Esophagus muscularis mucosa (tissue), 4 donors: ENCODE results near the gene SLC39A6. TPM values are rescaled to one million over a fixed set of nuclear protein-coding genes. Genes with fewer than 3 reads are reported as not detected.
"Not testable (repeated sequence)": the region's sequence is repeated elsewhere in the genome, so short reads cannot be mapped to it uniquely, and the experiment has no call there.

Source experiments
- DNase-seq: peaks from one replicate; pipeline ENCODE4 v3.0.0-alpha.2; 2017; ENCODE audit errors: extremely low spot score
- H3K27ac ChIP-seq, 4 donors: fragments of 200-600 bp; sonication (generic); replicated peaks in 1 of 4; 1 replicate in 3 of 4; 2 replicates in 1 of 4; pipeline ENCODE4 v1.5.1; 2016 to 2019; ENCODE audit warnings: mild to moderate bottlenecking in 1 of 4
- H3K27me3 ChIP-seq, 4 donors: fragments of 200-600 bp; sonication (generic); one replicate each; pipeline versions ENCODE4 v1.5.1 to v1.6.0; 2016 to 2019
- H3K36me3 ChIP-seq, 4 donors: fragments of 200-600 bp; sonication (generic); one replicate each; pipeline ENCODE4 v1.5.1; 2016 to 2019
- H3K4me1 ChIP-seq, 4 donors: fragments of 200-600 bp; sonication (generic); one replicate each; pipeline ENCODE4 v1.5.1; 2016 to 2019
- H3K4me3 ChIP-seq, 4 donors: fragments of 200-600 bp; sonication (generic); 1 replicate in 2 of 4; 2 replicates in 2 of 4; pipeline ENCODE4 v1.5.1; 2016 to 2019; ENCODE audit warnings: mild to moderate bottlenecking in 4 of 4, moderate library complexity in 1 of 4
- H3K9me3 ChIP-seq, 4 donors: fragments of 200-600 bp; sonication (generic); 1 replicate in 3 of 4; 2 replicates in 1 of 4; pipeline ENCODE4 v1.5.1; 2016 to 2019
- EP300 ChIP-seq: sonication (generic); formaldehyde crosslinking; IDR thresholded peaks from one replicate; pipeline ENCODE4 v1.6.1; 2017; ENCODE audit warnings: antibody characterized with exemption
- POLR2A ChIP-seq: fragments of 450-650 bp; IDR thresholded peaks from one replicate; pipeline ENCODE4 v1.6.1; 2017; ENCODE audit warnings: antibody characterized with exemption, moderate library complexity, mild to moderate bottlenecking, low read depth
- POLR2AphosphoS5 ChIP-seq, 2 donors: sonication (generic); formaldehyde crosslinking; IDR thresholded peaks; one replicate each; pipeline ENCODE4 v1.6.1; 2017; ENCODE audit warnings: antibody characterized with exemption in 2 of 2
- WGBS: methylation state at CpG from one replicate; pipeline ENCODE4 v1.1.5; 2018; 5-methylcytosine and 5-hydroxymethylcytosine counted together
- intact Hi-C: fragments of 100-400 bp; cut with DNase I; formaldehyde crosslinking; loops from one replicate; pipeline ENCODE4 v1.15.1; 2023
- total RNA-seq, 4 donors: library from RNA; depleted of rRNA; stranded (reverse); fragments of >200 nt; gene quantifications; one replicate each; pipeline versions ENCODE4 v1.1.0 to v1.2.1, GENCODE V29; 2016
- TF ChIP-seq, protein P1 (sequence below), 3 experiments: fragments of 200-600 bp in 2 of 3; fragments of 450-650 bp in 1 of 3; sonication (generic) in 2 of 3; IDR thresholded peaks; one replicate each; pipeline ENCODE4 v1.5.1; 2017 to 2019; ENCODE audit warnings: antibody characterized with exemption in 3 of 3, mild to moderate bottlenecking in 2 of 3, moderate library complexity in 1 of 3

Gene SLC39A6
- total RNA-seq, 4 donors from 2014 or later: 26.6 to 39.1 (median 33.5) TPM

DNA sequence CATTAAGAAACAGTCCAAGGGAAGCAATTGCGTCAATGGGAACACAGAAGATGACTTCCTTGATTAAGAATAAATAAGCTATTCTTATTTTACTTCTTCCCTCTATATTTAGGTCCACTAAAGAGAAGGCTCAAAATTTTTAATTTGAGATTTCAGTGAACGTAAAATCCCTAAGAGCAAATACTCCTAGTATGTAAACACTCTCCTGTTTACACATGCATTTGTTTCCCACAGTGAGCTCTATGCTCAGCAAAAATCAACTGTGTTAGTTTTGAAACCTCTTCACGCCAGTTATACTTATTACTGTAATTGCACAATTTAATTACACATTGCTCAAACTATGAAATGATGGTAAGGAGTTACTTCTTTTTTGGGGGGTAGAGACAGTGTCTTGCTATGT lies 8.8 kb downstream of the SLC39A6 start:
- intact Hi-C loops: no loop called here
- DNase-seq: no peak
- no peak for TF ChIP-seq POLR2A
- TF ChIP-seq POLR2AphosphoS5 (IDR thresholded peaks at IDR 0.05): no peak
- TF ChIP-seq, protein P1, sequence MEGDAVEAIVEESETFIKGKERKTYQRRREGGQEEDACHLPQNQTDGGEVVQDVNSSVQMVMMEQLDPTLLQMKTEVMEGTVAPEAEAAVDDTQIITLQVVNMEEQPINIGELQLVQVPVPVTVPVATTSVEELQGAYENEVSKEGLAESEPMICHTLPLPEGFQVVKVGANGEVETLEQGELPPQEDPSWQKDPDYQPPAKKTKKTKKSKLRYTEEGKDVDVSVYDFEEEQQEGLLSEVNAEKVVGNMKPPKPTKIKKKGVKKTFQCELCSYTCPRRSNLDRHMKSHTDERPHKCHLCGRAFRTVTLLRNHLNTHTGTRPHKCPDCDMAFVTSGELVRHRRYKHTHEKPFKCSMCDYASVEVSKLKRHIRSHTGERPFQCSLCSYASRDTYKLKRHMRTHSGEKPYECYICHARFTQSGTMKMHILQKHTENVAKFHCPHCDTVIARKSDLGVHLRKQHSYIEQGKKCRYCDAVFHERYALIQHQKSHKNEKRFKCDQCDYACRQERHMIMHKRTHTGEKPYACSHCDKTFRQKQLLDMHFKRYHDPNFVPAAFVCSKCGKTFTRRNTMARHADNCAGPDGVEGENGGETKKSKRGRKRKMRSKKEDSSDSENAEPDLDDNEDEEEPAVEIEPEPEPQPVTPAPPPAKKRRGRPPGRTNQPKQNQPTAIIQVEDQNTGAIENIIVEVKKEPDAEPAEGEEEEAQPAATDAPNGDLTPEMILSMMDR (IDR thresholded peaks at IDR 0.05): no peak
- TF ChIP-seq EP300: no peak
- no peaks in the 10 kb centered on the region for H3K27me3 ChIP-seq
- WGBS: 91% methylated on average over 3 of the region's 3 CpGs
- no peaks in the 10 kb centered on the region for H3K4me1 ChIP-seq
- H3K27ac ChIP-seq: no peak overlapping the region
- H3K9me3 ChIP-seq: no peaks in the 10 kb centered on the region
- no peak overlapping the region for H3K4me3 ChIP-seq
- peaks cover 12 to 85% (median 45%) of the 10 kb centered on the region in 4 donors for H3K36me3 ChIP-seq

DNA sequence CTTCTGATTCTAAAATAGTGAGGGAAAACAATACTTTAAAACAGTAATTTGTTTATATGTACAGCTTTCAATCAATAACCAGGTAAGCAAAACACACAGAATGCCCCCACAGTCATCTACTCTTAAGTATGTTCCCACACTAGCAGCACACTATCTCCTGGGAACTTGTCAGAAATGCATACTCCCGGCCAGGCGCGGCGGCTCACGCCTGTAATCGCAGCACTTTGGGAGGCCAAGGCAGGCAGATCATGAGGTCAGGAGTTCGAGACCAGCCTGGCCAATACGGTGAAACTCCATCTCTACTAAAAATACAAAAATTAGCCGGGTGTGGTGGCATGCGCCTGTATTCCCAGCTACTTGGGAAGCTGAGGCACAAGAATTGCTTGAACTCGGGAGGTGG lies 12.4 kb downstream of the SLC39A6 start:
- H3K27me3 ChIP-seq, DNase-seq, H3K27ac ChIP-seq, H3K9me3 ChIP-seq, H3K4me3 ChIP-seq, H3K4me1 ChIP-seq, intact Hi-C loops: not testable (repeated sequence)
- H3K36me3 ChIP-seq: peaks cover 29 to 88% (median 56%) of the 10 kb centered on the region in 4 donors
- WGBS: 89% methylated on average over 11 of the region's 11 CpGs

DNA sequence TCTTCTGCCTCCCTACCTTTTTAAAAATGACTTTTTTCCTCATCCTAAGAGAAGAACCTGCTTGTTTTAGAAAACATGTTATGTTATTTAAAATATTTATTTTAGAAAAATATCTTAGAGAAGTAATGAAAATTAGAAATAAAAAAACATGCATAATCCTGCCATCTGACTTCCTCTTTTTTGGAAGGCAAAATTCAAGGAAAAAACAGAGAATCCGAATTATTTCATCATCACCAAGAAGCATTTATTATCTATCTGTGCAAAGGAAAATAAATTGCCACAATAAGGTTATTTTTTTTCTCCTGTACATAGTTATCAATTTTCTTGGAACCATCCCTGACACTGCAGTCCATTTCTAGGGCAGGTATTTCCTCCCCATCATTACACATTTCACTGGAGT lies 14.4 kb downstream of the SLC39A6 start:
- no peak overlapping the region for H3K4me3 ChIP-seq
- TF ChIP-seq POLR2AphosphoS5 (IDR thresholded peaks at IDR 0.05): no peak
- no peaks in the 10 kb centered on the region for H3K9me3 ChIP-seq
- 93% methylated on average over 1 of the region's 1 CpG for WGBS
- H3K27me3 ChIP-seq: no peaks in the 10 kb centered on the region
- no peaks in the 10 kb centered on the region for H3K4me1 ChIP-seq
- DNase-seq: no peak
- peaks cover 39 to 88% (median 61%) of the 10 kb centered on the region in 4 donors for H3K36me3 ChIP-seq
- intact Hi-C loops: no loop called here
- H3K27ac ChIP-seq: no peak overlapping the region

DNA sequence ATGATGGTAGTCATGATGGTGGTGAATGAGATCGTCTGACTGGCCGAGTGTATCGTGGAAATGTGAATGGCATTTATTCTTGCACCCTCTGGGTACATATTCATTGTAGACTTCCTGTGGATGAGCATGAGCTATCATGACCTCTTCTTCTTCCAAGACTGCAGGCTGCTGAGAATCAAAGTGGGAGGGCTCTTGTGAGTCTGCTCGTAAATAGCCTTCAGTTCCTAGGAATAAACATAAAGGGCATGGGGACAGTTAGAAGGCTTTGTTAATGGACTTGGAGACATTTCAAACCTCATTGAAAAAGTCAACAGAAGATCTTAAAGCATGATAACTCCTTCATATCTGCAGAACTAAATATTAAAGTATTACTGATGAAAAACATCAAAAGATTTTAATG lies 14.9 kb downstream of the SLC39A6 start:
- Histone ChIP-seq H3K27me3 (no peaks in the 10 kb centered on the region), H3K27ac (no peak overlapping the region), H3K4me3 (no peak overlapping the region), H3K9me3 (no peaks in the 10 kb centered on the region), H3K36me3 (peaks cover 42 to 88% (median 61%) of the 10 kb centered on the region in 4 donors), H3K4me1 (no peaks in the 10 kb centered on the region)
- TF ChIP-seq EP300: no peak
- WGBS: 80% methylated on average over 4 of the region's 4 CpGs
- intact Hi-C loops: no loop called here
- no peak for DNase-seq

DNA sequence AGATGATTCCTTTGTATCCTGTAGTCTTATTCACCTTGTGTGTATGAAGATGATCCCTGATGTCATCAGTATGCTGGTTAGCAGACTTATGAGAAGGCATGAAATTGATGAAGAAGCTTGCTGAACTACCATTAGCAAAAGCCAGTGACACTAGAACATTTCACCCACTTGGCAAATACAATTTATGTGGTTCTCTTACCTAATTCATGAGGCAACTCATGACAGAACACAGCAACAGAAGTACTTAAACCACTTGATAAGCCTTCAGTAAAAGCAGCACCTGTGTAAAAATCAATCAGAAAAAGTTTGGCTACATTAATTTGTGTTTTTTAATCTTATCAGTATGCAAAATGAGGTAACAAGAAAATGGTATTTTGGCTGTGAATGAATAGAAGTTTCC lies 16.8 kb downstream of the SLC39A6 start:
- intact Hi-C loops: no loop called here
- no peak for DNase-seq
- H3K27ac ChIP-seq: no peak overlapping the region
- H3K9me3 ChIP-seq: no peaks in the 10 kb centered on the region
- H3K27me3 ChIP-seq: no peaks in the 10 kb centered on the region
- TF ChIP-seq POLR2A (no peak), POLR2AphosphoS5 (IDR thresholded peaks at IDR 0.05) (no peak), EP300 (no peak)
- TF ChIP-seq, protein P1 (IDR thresholded peaks at IDR 0.05): no peak
- no peaks in the 10 kb centered on the region for H3K4me1 ChIP-seq
- peaks cover 42 to 86% (median 61%) of the 10 kb centered on the region in 4 donors for H3K36me3 ChIP-seq
- H3K4me3 ChIP-seq: no peak overlapping the region

DNA sequence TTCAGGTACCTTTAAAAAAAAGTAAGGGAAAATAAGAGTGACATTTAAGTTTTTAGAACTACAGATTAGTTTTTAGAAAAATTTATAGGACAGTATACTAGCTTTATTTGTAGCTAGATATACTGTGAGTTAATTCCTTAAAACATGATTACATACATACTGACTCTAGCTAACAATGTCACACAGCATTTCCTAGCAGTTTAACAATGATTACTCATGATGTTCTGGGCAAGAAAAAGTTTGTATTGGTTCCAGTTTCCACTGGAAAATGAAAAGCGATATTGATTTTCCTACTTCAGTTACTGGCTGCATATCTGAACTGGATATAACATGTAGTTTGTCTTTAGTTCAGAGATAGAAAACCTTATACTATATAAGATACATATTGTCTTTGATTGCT lies 19.4 kb downstream of the SLC39A6 start:
- Histone ChIP-seq H3K4me1 (no peaks in the 10 kb centered on the region), H3K4me3 (no peak overlapping the region), H3K27me3 (no peaks in the 10 kb centered on the region), H3K9me3 (no peaks in the 10 kb centered on the region), H3K27ac (no peak overlapping the region), H3K36me3 (peaks cover 30 to 63% (median 42%) of the 10 kb centered on the region in 4 donors)
- DNase-seq: no peak
- TF ChIP-seq, protein P1 (IDR thresholded peaks at IDR 0.05): no peak
- TF ChIP-seq POLR2AphosphoS5 (IDR thresholded peaks at IDR 0.05) (no peak), EP300 (no peak), POLR2A (no peak)
- WGBS: 93% methylated on average over 1 of the region's 1 CpG
- intact Hi-C loops: no loop called here
